GM12873 (cell line): ENCODE measurements around the gene SRGN.

Source experiments
- TF ChIP-seq, protein P1 (sequence below): IDR thresholded peaks from 2 replicates; pipeline ENCODE4 v1.5.1; 2012; ENCODE audit warnings: low read depth, mild to moderate bottlenecking, moderate library complexity, low read length, control low read depth; ENCODE audit not compliant: insufficient read depth; ENCODE audit errors: missing control alignments

Gene SRGN

DNA sequence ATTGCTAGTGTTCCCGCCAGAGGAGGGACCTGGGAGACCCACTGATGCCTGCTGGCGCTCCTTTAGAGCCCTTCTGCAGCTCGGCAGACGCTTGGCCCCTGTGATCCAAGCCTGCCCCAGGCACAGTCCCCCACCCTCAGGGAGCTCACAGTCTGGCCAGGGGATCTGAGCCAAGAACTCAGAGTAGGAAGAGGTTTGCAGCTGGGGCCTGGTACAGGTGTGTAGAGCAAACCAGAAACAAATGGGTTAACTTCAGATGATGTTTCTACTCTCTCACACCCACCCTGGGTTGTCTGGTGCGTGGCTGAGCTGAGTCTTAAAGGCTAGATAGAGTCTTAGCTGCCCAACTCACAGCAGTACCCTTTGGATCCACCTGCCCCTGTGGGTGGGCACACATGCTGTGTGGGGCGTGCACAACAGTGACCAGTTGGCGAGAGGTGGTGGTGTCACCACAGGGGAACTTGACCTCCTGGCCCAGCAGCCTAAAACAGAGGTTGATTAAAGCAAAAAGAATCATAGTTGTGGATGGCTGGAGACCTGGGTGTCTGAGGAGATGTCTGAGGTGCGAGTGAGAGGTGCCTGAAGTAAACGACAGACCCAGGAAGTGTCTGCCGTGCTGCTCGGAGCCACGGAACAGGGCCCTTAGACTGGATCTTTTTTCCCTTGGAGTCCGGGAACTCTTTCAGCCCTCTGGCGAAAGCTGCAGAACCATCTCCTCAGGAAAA is 31.2 kb upstream of the SRGN start:
- TF ChIP-seq, protein P1, sequence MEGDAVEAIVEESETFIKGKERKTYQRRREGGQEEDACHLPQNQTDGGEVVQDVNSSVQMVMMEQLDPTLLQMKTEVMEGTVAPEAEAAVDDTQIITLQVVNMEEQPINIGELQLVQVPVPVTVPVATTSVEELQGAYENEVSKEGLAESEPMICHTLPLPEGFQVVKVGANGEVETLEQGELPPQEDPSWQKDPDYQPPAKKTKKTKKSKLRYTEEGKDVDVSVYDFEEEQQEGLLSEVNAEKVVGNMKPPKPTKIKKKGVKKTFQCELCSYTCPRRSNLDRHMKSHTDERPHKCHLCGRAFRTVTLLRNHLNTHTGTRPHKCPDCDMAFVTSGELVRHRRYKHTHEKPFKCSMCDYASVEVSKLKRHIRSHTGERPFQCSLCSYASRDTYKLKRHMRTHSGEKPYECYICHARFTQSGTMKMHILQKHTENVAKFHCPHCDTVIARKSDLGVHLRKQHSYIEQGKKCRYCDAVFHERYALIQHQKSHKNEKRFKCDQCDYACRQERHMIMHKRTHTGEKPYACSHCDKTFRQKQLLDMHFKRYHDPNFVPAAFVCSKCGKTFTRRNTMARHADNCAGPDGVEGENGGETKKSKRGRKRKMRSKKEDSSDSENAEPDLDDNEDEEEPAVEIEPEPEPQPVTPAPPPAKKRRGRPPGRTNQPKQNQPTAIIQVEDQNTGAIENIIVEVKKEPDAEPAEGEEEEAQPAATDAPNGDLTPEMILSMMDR: no peak

DNA sequence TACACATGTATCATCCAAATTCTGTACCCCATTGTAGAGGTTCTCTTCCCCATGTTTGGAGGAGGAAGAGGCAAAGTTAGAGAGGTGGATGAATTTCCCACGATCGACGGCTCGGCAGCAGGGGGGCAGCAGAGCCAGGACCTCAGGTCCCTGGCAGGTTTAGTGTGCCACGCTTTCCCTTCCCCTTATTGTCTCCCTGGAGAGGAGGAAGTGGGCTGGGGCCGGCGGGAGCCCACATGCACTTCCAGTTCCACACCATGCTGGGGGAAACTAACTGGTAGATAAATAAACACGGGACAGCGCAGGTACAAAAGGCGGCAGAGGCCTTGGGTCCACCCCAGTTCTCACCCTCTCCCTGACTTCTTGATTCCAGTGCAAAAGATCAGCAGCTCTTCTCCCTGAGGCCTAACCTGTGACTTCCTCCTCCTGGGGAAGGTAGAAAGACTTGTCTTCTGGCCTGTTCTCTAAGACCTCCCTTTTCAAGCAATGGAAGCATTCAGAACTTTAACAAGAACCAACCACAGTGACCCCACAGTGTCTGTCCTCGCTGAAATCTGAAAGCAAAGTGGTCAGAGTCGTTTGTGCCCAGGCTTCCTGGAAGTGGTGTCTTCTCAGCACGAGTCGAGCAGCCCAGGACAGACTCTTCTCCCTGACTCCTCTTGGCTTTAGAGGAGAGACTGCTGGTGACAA is 30.5 kb upstream of the SRGN start:
- TF ChIP-seq, protein P1: no peak

DNA sequence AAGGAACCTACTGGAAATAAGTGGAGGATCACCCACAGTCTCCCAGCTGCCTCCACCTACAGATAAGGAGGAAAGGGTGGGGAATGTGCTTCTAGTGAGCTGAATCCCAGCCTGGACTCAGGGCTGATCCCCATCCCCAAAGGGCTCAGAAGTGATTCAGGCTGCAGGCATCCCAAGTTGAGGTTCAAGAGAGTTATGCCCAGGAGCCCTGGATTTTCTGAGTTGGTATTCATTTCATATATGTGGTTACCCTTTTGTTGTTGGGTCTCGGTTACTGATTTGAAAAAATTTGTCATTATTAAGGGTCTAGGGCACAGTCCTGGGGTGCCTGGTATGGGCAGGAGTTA is 30.0 kb upstream of the SRGN start:
- TF ChIP-seq, protein P1: no peak

DNA sequence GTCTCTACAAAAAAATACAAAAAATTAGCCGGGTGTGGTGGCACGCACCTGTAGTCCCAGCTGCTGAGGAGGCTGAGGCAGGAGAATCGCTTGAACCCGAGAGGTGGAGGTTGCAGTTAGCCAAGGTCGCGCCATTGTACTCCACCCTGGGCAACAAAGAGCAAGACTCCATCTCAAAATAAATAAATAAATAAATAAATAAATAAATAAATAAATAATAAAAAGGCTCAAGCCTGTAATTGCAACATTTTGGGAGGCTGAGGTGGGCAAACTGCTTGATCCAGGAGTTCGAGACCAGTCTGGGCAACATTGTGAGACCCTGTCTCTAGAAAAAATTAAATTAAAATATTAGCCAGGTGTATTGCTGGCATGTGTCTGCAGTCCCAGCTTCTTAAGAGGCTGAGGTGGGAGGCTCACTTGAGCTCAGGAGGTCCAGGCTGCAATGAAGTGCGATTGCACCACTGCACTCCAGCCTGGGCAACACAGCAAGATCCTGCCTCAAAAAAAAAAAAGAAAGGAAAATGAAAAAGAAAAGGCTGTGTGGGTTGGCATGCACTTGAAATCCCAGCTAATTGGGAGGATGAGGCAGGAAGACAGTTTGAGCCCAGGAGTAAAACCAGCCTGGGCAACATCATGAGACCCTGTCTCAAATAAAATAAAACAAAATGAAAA is 27.6 kb upstream of the SRGN start:
- TF ChIP-seq, protein P1: no peak

DNA sequence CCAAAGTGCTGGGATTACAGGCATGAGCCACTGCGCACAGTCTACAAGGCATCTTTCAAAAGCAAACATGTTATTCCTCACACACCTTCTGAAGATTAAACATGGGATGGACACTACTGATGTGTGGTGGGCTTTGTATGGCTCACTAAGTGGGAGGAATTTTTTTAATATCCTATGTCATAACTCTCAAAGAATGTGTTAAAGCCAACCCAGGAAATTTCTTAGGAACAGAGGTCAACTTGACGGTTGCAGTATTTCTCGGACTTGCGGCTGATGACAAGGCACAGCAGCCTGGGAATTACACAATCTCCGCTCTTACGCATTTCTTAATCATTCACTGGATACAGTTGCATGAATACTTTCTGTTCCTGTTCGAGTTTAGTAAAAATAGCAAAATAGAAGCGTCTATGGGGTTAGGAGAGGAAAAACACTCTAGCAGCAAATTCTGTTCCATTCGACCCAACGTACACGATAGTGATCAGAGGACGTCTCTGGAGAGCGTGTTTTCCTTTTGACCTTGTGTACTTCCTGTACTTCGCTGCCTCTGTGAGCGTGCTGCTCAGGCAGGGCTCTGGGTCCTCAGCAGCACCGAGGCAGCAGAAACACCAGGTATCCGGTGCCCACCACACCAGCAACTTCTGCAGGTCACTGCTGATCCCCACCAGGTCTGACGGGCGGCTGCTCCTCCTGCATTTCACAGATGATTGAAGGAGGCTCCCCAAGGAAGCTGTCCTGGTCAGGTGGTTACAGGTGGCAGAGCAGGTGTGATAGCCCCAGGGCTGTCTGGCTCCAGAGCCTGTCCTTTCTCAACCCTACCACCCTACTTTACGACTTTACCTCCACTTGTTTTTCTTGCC is 26.4 kb upstream of the SRGN start:
- TF ChIP-seq, protein P1: no peak

DNA sequence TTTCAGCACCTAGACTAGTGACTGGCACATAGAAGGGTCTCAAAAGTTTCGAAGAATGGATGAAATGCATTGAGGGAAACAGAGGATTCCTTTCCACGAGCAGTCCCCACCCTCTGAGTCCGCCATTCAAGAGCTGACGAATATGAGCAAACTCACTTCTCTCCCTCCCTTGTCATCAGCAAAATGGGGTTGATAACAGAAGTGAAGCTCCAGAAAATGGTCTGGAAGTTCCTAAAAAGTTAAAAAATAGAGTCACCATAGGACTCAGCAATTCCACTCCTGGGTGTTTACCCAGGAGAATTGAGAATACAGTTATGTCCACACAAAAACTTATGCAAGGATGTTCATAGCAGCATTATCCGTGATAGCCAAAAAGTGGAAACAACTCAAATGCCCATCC is 25.0 kb upstream of the SRGN start:
- TF ChIP-seq, protein P1: no peak
